CD4-positive, alpha-beta T cell treated with Interleukin-17A for 4 hours (primary cell): Measurements from ENCODE around the gene CYSRT1.

ENCODE experiments used
- DNase-seq: peaks from one replicate; pipeline ENCODE4 v3.0.0-alpha.2; 2020; ENCODE audit warnings: mixed read lengths

The CYSRT1 gene

GRCh38 chr9:137224830-137225694 is at the start of gene CYSRT1:
Gene CYSRT1, plus strand, starts transcription at chr9:137225174. Its CDS starts 448 bp downstream, at chr9:137225622.
- no peak for DNase-seq

DNA sequence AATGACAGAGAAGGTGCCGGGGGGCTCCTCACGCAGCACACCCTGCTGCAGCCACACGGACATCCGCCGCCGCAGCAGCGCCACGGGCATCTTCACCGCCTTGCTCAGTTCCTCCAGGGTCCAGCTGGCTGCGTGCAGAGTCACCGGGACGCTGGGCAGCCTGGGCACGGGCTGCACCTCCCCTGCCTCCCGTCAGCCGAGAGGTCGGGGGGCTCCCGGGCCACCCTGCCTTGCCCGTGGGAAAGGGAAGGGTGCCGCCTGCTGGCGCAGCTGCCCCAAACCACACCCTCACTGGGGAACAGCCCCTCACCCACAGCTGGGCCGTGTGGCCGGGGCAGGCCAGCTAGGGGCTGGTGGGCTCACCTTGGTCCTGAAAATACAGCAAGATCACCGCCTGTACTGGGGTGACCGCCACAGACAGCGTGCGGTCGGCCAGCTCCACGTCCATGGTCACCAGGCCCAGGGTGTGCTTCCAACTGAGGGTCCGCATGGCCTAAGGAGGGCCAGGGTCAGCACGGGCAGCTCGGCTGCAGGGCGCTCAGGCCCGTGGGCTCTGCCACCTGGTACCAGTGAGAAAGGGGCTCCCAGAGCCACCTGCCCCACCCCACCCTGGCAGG is 49.5 kb upstream of the CYSRT1 start:
- DNase-seq: peak; percentile 28

- peak; percentile 35 for DNase-seq
These were observed 48.4 kb upstream of the CYSRT1 start for GRCh38 chr9:137176302-137177182.

DNA sequence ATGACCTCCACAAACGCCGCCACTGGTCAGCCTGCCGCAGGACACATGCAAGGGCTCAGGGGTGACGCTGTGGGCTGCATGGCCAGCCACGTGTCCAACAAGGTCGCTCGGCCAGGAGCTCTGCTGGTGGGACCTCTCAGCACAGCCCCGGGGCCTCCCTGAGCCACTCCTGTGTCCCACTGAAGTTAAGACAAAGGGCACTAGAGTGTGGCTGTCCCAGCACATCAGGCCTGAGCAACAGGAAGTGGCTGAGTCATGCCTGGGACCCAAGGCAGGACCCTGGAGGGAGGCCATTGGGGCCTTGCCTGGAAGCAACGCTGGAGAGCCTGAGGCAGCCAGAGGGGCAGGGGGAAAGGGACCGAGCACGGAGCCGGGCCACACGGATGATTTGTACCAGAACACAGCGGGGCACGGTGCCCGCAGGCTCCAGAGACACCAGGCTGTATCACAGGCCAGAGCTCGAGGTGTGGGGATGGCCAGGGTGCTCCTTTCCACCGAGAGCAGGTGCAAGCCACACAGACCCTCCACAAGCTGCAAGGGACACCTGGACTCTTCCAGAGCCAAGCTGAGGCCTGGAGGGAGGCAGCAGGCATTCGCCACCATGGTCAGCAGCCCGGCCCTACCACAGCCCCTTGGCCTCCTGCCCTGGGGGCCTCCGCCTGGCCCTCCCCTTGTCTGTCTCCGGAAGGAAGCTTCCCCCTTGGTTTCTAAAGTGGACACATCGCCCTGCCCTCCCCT is 46.6 kb upstream of the CYSRT1 start:
- no peak for DNase-seq

DNA sequence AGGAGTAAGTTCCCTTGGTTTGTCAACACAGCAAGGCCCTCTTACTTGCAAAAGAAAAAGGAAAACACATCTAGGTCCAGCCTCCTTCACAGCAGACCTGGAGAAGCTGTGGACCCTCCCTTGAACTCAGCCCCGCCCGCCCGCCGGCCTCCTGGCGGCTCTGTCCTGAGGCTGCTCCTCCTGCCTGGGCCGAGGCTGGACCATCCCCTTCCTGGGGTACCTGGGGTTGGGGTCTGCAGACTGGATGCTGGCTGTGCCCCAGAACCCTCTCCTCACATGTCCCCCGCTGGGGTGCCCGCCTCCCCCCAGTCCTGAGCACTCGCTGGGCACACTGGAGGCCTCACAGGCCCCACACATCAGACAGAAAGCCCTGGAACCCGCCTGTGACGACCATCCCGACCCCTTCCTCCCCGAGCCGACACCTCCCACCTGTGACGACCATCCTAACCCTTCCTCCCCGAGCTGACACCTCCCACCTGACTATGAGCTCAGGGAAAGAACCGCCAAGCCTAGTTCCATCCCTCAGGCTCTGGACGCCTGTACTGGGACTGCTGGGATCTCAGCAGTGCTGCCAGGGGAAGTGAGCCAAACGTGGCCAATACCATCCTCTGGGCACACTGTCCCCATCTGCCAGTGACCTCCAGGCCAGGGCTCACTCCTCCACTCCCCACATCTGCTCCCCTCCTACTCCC is 45.9 kb upstream of the CYSRT1 start:
- no peak for DNase-seq

DNA sequence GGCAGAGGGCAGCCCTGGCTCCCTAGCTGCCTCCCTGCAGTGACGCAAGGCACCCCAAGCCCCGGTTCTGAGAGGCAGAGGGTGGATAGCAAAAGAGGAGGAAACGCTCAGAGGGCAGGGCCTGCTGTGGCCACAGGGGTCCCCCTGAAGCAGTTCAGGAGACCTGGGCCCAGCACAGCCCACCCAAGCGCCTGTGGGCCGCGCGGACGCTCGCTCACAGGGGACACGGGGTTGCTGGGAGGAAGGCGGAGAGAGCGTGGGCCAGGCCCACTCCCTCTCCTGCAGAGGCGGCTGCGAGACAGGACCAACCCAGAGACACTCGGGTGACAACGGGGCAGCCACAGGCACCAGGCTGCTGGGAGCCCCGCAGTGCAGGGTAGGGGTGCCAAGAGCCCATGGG is 45.2 kb upstream of the CYSRT1 start:
- no peak for DNase-seq

- no peak for DNase-seq
These were observed 44.5 kb upstream of the CYSRT1 start for GRCh38 chr9:137180491-137180890.

GRCh38 chr9:137181680-137182079 is 43.3 kb upstream of the CYSRT1 start:
- no peak for DNase-seq

DNA sequence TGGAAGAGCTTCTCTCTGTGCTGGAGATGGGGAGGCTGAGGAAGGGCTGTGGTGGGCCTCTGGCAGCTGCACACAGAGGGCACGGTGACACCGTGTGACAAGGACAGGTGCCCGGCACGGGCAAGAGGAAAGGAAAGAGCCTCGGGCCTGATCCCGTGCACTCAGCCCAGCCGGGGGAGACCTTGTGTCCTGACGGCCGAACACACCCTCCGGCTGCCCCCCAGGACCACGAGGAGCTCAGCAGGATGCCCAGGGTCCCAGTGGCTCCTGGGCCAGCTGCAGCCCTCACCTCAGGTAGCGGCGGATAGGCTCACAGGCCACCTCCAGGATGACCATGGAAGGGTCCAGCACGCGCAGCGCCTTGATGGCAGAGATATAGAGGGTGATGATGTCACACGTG is 42.1 kb upstream of the CYSRT1 start:
- DNase-seq: no peak

DNA sequence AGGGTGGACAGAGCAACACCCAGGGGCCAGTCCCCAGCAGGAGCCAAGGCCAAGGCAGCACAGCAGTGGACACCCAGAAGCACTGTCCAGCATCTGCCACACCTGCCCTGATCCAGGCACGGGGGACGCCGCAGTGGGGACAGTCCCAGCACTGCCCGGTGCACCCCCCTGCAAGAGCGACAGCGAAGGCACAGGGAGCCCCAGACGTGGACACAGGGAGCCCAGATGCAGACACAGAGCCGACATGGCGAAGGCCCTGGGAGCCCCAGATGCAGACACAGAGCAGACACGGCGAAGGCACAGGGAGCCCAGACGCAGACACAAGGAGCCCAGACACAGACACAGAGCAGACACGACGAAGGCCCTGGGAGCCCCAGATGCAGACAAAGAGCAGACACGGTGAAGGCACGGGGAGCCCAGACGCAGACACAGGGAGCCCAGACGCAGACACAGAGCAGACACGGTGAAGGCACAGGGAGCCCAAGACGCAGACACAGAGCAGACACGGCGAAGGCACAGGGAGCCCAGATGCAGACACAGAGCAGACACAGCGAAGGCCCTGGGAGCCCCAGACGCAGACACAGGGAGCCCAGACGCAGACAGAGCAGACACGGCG is 40.9 kb upstream of the CYSRT1 start:
- DNase-seq: no peak

DNA sequence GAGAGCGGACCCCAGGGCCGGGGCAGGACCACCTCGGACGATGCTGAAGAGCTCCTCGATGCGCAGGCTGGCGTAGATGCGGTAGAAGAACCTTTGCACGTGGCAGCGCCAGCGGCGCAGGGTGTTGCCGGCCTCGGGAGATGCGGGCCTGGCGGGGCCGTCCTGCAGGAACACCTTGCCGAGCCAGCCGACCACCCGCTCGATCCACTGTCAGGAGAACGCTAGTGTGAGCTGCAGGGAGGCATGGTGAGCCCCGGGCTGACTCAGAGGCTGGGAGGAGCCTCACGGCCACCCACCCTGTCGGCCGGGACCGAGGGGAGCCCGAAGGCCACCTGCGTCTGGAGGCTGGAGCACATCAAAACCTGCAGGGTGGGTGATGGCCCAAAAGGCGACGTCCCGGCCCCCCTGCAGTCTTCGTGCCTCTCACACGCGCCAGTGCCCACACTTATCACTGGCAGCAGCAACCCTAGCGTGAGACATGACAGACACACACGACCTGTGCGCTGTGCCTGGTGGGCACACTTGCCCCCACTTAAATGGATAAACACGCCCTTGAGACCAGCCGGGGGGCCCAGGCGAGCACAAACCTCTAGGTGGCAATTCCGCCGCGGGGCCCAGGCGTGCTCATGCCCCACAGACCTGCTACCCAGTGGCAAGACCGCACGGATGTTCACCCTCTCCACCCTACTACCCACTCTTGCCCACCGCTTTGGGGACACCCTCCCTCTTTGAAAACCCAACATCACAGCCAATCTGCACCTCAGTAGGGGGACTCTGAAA is 39.9 kb upstream of the CYSRT1 start:
- DNase-seq: no peak

DNA sequence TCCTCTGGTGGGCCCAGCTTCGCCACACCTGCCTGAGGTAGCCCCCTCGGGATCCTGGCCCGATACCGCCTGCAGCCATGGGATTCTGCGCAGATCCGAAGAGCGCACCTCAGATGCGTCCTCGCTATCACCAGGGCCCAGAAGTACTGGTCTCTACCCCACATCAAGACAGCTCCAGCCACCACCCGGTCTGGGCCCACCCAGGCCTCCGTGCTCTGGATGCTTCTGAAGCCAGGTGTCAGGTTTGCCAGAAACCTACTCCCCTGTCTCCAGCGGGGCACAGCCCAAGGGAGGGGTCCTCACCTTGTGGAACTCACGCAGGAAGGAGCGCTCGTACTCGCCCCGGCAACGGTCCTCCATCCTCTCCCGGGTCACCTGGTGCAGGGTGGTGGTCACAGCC is 39.1 kb upstream of the CYSRT1 start:
- DNase-seq: no peak

DNA sequence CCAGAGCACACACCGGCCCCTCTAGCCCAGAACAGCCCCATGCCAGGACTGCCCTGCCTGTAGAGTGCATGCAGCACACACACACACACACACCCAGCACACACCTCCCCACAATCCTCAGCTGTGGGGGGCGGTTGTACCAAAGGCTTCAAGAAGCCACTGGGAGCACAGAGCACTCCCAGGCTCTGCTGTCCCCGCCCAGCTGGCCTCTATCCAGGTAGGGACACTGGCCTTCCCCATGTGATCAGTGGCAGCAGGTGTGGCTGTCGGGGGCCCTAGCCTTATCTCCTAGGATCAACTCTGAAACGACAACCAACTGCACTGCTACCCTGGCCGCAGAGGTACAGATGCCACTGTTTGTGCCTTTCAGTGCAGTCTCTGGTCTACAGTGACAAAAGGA is 38.6 kb upstream of the CYSRT1 start:
- DNase-seq: no peak

DNA sequence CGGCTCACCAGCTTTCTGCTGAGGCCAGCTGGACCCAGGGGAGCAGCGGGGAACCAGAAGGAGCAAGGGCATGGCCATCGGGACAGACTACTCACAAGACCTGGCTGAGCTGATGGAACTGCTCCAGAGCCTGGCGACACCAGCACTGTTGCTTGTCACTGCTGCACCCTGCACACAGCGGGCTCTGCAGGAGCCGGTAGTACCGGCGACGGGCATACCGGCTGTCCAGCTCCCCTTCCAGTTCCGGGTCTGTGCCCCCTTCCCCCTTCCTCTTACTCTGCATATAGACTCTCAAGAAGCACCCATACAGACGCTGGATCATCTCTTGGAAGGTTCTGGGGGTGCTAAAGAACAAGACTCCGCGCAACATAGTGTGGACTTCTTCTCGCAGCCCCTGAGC is 37.6 kb upstream of the CYSRT1 start:
- DNase-seq: no peak

GRCh38 chr9:137188086-137188489 is 36.9 kb upstream of the CYSRT1 start:
- no peak for DNase-seq

DNA sequence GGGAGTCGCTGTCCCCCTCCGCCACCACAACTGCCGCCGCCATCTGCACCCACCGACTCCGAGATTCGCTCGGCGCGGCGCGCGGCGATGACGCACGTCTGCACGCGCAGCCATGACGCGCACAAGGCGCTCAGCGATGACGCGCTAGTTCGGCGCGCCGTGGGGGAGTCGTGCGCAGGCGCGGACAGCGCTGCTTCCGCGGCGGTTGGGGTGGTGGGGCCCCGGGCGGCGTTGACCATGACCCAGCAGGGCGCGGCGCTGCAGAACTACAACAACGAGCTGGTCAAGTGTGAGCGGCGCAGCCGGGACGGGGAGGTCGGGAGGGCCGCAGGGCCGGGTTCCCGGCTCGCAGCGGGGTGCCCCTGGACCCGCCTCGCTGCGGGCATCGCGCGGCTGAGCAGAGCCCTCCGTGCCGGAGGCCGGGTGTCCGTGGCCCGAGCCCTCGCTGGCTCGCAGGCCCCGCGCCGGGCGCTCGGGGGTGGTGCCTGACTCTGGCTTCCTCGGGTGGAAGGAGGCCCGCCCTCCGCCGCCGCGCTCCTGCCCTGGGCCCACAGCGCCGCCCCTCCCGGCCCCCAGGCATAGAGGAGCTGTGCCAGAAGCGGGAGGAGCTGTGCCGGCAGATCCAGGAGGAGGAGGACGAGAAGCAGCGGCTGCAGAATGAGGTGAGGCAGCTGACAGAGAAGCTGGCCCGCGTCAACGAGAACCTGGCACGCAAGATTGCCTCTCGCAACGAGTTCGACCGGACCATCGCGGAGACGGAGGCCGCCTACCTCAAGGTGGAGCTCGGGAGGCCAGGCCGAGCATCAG is 36.3 kb upstream of the CYSRT1 start, which contains the start of the genes ANAPC2 and SSNA1:
Gene ANAPC2 (minus strand): TSS at position 71 of the 807 bp plus-strand sequence. CDS start 28 bp downstream, at position 43.
Gene SSNA1 (plus strand): TSS at position 187 of the 807 bp plus-strand sequence. CDS start 51 bp downstream, at position 238.
- DNase-seq: peak; percentile 94

GRCh38 chr9:137189297-137190295 is 35.4 kb upstream of the CYSRT1 start:
- DNase-seq: no peak

GRCh38 chr9:137190315-137190856 is 34.6 kb upstream of the CYSRT1 start:
- no peak for DNase-seq
